Activated T-cell treated with anti-CD3 and anti-CD28 coated beads for 48 hours (primary cell): ENCODE data around the gene TVP23B.
A peak's percentile ranks its signal among the peaks of the same experiment; 100 is the strongest.
"Not testable (repeated sequence)": the region's sequence is repeated elsewhere in the genome, so short reads cannot be mapped to it uniquely, and the experiment has no call there.

Source experiments
- DNase-seq: peaks from one replicate; pipeline ENCODE4 v3.0.0-alpha.2; 2020; ENCODE audit warnings: low read depth

Gene TVP23B

DNA sequence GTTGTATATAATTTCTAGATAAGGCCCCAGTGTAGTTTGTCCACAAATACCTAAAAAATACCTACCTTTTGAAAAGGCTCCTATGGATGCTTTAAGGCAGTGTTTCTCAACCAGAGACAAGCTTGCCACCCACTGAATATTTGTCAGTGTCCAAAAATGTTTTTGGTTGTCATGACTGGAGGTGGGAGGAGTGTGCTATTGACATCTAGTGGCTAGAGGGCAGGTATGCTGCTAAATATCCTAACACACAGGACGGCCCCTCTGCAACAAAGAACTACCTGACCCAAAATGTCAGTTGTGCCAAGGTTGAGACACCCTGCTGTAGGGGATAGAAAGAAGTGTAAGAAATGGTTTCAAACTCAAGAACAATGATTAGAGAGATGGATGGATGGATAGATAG lies 10.4 kb downstream of the TVP23B start:
- not testable (repeated sequence) for DNase-seq

DNA sequence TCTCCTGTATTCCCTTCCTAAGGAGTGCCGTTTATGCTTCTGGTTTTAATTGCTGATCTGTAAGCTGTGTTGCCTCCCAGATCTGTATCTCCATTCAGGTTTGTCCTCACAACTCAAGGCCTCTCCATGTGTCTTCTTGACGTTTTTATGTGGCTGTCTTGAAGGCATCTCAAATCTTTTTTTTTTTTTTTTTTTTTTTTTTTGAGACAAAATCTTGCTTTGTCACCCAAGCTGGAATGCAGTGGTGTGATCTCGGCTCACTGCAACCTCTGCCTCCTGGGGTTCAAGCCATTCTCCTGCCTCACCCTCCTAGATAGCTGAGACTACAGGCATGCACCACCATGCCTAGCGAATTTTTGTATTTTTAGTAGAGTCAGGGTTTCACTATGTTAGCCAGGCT lies 13.9 kb downstream of the TVP23B start:
- DNase-seq = not testable (repeated sequence)

DNA sequence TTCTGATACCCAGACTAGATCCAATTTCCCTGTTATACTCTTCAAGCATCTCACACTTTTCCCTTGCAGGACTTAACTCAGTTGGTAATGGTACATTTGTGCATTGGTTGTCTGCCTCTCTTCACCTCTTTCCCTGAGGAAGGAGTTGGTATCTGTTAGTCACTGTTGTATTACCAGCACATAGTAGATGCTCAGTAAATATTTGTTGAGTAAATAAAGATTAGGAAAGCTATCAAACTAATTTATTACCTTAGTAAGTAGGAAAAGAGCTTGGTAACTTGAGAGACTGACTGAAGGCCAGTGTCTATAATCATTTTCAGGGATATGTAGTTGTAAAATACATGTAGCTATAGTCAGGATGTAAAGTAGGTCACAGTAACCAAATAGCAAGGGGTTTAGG lies 15.9 kb downstream of the TVP23B start:
- DNase-seq = not testable (repeated sequence)

DNA sequence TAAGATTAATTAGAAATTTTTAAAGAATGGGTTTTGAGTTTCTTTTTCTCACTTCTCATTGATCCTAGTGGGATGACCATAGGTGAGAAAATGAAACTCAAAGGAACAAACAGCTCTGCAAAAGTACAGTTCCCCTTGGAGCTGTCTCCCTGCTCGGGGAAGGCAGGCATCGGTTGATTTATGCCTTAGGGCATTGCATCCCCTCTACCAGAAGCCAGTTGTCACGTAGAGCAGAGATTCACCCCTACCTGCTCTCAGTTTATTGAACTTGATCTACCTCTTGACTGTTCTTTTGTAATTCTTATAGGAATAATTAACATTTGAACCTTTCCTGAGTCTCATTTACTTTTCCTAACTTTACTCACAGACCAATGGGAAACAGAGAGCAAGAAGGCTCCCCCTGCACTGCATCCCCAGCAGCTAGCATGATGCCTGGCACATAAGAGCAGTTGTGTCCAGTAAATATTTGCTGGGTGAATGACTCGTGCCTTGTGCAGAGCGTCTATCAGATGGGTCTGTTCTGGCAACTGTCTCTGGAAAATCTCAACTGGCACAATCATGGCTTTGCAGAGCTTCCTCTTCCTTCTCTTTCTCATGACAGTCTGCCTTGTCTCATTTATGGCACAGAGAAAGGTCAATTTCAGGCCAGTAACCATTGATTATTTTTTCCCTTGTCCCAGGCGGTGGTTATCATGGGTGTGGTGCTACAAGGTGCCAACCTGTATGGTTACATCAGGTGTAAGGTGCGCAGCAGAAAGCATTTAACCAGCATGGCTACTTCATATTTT lies 22.7 kb downstream of the TVP23B start:
- not testable (repeated sequence) for DNase-seq

DNA sequence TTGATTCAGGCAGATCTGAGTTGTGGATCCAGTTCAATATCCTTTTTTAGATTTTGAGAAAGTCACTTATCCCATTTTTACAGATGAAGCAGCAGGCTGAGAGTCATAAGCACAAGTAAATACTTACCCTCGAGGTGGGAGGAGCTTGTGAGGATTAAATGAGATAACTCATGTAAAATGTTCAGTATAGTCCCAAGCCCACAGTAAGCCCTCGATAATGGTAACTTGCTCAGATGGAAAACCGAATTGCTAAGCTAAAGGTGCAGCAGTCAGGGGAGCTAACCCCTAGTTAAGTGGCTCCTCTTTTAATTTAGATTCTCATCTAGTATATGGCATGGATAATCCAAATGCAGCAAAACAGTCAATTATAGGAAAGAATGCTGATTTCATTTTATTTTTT lies 34.9 kb downstream of the TVP23B start:
- not testable (repeated sequence) for DNase-seq

DNA sequence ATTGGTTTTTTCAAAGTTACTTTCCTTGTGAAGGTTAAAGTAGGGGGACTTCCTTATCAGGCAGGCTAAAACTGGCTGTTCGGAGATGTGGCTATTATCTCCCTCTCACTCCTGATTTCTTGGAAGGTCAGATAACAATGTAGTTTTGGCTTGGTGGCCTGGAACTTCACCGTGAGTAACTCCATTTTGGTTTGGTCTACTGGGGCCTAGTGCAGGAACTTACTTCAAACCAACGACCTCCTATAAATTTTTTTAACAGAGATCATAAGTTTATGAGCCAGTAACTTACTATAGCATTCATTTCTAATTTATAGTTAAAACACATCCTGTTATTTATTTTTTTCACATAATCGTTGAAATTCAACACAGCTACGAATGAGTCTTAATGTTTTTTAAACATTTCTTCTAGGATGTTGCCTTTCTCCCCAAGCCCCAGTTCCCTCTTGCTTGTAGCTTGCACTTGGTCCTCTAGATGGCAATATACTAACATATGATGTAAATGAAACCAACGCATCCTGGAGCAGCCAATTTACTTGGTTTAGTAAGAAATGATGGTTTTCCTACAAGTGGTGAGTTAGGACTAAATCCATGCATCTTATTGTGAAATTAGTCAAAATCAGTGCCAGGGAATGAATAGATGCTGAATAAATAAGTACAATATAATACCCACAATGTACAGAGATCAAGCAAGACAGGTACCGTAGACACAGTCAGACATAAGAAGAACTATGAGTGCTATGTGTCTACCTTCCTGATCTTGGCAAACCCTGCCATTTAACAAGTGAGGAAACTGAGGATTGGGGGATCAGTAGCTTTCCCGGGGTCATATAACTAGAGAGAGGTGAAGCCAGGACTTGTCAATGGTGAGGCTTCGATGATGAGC lies 35.7 kb downstream of the TVP23B start:
- DNase-seq = not testable (repeated sequence)

DNA sequence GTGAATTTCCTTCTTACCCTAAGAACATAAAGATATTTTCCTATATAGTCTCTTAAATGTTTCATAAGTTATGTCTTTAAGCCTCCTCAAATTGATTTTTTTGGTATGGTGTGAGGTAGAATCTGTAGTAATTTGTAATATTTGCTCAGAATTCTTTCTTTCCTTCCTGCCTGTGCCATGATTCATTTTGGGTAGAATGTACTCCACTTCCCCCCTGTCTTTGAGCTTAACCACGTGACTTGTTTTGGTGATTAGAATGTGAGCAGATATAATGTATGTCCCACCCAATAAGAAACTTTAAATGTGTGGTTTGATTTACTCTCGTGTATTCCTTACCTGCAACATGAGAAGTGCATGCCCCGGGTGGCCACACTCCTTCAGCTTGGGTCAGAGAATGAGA lies 40.4 kb downstream of the TVP23B start:
- DNase-seq = not testable (repeated sequence)

DNA sequence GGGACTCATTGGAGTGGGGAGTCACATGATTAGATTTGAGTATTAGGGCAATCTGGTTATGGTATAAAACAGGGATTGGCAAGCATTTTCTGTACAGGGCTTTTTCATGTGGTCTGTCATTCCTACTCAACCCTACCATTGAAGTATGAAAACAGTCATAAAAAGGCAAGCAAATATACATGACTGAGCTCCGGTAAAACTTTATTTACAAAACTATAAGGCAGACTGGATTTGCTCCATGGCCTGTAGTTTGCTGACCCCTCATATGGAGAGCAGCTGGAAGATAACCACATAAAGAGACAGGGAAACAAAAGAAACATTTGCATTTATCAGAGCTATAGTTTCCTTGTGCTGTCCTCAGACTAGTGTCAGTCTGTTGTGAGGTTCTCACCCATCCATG lies 46.6 kb downstream of the TVP23B start:
- DNase-seq = not testable (repeated sequence)

DNA sequence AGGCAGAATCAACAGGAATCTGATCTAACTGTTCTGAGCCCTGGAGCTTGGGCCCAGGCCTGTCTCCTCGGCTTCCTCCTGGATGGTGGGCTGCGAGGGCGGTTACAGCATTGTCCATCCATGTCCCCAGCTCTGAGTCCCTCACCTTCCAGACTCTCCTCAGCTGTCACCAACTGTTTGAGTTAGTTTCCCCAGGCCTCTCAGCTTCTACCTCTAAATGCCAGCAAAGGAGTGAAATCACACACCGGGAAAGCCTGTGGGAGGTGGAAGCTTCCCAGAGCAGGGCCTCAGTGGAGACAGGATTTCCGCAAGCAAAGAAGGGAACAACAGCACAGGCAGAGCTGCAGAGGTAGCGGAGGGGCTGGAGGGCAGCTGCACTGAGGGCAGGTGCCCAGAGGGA lies 67.5 kb downstream of the TVP23B start:
- DNase-seq = no peak

DNA sequence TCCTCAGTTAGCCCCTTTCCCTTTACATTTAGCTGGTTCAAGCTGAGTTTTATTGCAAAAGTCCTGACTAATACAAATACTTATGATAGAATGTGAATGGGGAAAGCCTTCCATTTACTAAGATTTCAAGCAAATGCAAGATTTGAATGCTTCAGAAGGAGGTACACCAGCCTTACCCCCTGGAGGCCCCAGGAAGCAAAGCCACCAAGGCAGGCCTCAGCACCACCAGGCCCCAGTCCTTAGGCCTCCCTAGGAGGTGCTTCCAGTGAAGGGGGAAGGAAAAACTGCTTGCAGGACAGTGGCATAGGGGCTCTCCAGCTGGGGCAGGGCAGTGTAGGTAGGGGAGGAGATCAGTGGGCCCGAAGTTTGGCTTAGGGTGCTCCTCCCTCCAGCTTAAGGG lies 69.7 kb downstream of the TVP23B start:
- DNase-seq = no peak

DNA sequence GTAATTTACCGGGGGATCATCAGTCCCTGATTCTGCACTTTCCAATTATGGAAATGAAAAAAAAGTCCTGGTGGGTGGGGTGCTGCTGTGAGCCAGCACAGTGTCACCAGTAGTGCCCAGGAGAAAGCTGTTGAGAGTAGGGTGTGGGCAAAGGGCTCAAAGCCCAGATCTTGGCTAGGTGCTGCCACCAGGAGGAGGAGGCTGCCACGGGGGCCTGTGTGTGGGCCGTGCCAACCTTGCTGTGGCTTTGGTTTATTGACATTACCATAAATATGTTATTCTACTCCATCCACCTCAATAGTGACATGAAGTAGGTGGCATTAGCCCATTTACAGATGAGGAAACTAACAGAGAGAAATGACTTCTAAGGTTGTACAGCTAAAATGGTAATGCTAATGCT lies 70.2 kb downstream of the TVP23B start:
- DNase-seq = no peak

DNA sequence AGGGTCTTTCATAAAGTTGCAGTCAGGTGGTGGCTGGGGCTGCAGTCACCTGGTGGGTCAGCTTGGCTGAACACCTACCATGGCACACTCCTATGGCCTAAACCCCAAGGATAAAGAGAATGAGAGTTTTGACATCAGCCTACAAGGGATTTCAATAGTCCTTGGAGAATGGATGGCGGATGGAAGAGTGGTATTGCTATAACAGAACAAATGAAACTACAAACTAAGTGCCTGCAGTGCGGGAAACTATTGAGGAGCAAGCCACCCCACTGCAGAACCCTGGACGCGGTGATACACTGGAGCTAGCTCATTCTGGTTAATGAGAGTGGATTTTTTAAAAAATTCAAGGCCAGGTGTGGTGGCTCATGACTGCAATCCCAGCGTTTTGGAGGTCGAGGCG lies 74.0 kb downstream of the TVP23B start:
- no peak for DNase-seq

DNA sequence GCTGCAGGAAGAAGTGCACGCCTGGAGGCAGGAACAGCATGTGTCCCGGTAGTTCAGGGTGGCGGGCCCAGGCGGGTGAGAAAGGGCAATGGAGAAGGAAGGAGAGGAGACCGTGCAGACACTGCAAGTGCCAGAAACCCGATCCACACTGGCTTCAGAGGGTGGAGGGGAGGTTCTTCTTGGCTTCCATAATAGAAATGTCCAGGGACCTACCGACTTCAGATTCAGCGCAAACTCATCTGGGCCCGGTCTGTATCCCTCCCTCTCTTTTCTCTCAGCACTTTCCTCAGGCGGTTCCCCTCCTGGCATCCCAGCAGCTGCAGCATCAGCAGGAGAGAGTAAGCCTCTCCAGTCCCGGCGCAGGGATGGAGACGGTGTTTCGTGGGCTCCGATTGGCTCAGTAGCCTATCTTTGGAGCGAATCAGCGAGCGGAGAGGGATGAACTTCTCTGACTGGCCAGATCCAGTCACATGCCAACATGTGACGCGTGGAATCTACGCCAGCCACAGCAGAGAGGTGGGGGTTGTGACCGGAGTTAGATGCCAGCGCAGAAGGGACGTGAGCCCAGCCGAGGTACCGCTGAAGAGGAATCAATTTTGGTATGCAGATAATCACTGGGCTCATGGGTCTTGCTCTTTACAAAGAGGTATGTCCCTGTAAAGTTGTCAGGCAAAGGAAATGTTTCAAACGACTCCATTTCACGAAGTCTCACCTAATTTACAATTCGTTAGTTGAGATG lies 75.0 kb downstream of the TVP23B start:
- DNase-seq = peak; percentile 78
